LNCAP (cell line): ENCODE data around the gene FAM209B.
"Not testable (repeated sequence)": the region's sequence is repeated elsewhere in the genome, so short reads cannot be mapped to it uniquely, and the experiment has no call there.

ENCODE experiments used
- CTCF ChIP-seq: fragments of 450-650 bp; IDR thresholded peaks from 2 replicates; pipeline ENCODE4 v1.5.1; 2017; ENCODE audit warnings: mild to moderate bottlenecking

The FAM209B gene

GRCh38 chr20:56518721-56519398 is 14.2 kb upstream of the FAM209B start:
- TF ChIP-seq CTCF: no peak

GRCh38 chr20:56519551-56519950 is 13.5 kb upstream of the FAM209B start:
- no peak for TF ChIP-seq CTCF

- TF ChIP-seq CTCF: no peak
Measured at GRCh38 chr20:56520180-56520579, 12.9 kb upstream of the FAM209B start.

- no peak for TF ChIP-seq CTCF
Measured at GRCh38 chr20:56522311-56522710, 10.7 kb upstream of the FAM209B start.

- not testable (repeated sequence) for TF ChIP-seq CTCF
Measured at GRCh38 chr20:56524444-56524843, 8.6 kb upstream of the FAM209B start, which contains the start of gene FAM209A. Gene FAM209A, plus strand, starts transcription at chr20:56524744. Its CDS starts 65 bp downstream, at chr20:56524809.

- no peak for TF ChIP-seq CTCF
Measured at GRCh38 chr20:56527521-56527920, 5.5 kb upstream of the FAM209B start.

GRCh38 chr20:56537997-56538396 is 5.0 kb downstream of the FAM209B start:
- TF ChIP-seq CTCF: no peak

GRCh38 chr20:56540415-56540814 is 7.4 kb downstream of the FAM209B start:
- no peak for TF ChIP-seq CTCF
